VCaP (cell line): Measurements from ENCODE around the gene TSHZ2.

Experiments
- H3K27ac ChIP-seq: fragments of 450-650 bp; 2 replicates; pipeline ENCODE4 v1.5.1; 2017
- CTCF ChIP-seq: fragments of 450-650 bp; conservative IDR thresholded peaks from 2 replicates; pipeline ENCODE4 v1.5.1; 2017; ENCODE audit warnings: mild to moderate bottlenecking, moderate library complexity

The TSHZ2 gene

GRCh38 chr20:53337390-53338101 is 365.4 kb downstream of the TSHZ2 start:
- TF ChIP-seq CTCF: no peak
- H3K27ac ChIP-seq: no peak overlapping the region

GRCh38 chr20:53338716-53339115 is 366.6 kb downstream of the TSHZ2 start:
- H3K27ac ChIP-seq: no peak overlapping the region
- no peak for TF ChIP-seq CTCF

- H3K27ac ChIP-seq: no peak overlapping the region
- TF ChIP-seq CTCF: no peak
These were observed 370.3 kb downstream of the TSHZ2 start for GRCh38 chr20:53342429-53342828.

GRCh38 chr20:53343448-53343847 is 371.3 kb downstream of the TSHZ2 start:
- no peak overlapping the region for H3K27ac ChIP-seq
- no peak for TF ChIP-seq CTCF

GRCh38 chr20:53344891-53345290 is 372.7 kb downstream of the TSHZ2 start:
- H3K27ac ChIP-seq: no peak overlapping the region
- TF ChIP-seq CTCF: no peak

GRCh38 chr20:53345536-53346334 is 373.6 kb downstream of the TSHZ2 start:
- no peak for TF ChIP-seq CTCF
- H3K27ac ChIP-seq: no peak overlapping the region

GRCh38 chr20:53346335-53346648 is 374.1 kb downstream of the TSHZ2 start:
- no peak overlapping the region for H3K27ac ChIP-seq
- no peak for TF ChIP-seq CTCF
